ENCODE measurements around the gene SPRYD7.
"Not testable (repeated sequence)": the region's sequence is repeated elsewhere in the genome, so short reads cannot be mapped to it uniquely, and the experiment has no call there.

Gene SPRYD7

GRCh38 chr13:49932066-49932465, 4.1 kb downstream of the SPRYD7 start:
- DNase-seq: no peak

GRCh38 chr13:49927755-49928154, 8.4 kb downstream of the SPRYD7 start:
- DNase-seq: no peak

- DNase-seq: no peak
These were observed 10.2 kb downstream of the SPRYD7 start for GRCh38 chr13:49925881-49926418.

- DNase-seq: no peak
These were observed 13.8 kb downstream of the SPRYD7 start for GRCh38 chr13:49922301-49922700.

- DNase-seq: not testable (repeated sequence)
These were observed 15.2 kb downstream of the SPRYD7 start for GRCh38 chr13:49920969-49921368.

- not testable (repeated sequence) for DNase-seq
These were observed 18.0 kb downstream of the SPRYD7 start for GRCh38 chr13:49918106-49918505.

- no peak for DNase-seq
These were observed 21.2 kb downstream of the SPRYD7 start for GRCh38 chr13:49914947-49915346.

GRCh38 chr13:49908637-49909036, 27.5 kb downstream of the SPRYD7 start:
- DNase-seq: no peak

- DNase-seq: no peak
These were observed 31.2 kb downstream of the SPRYD7 start for GRCh38 chr13:49904729-49905456.

- DNase-seq: no peak
These were observed 37.3 kb downstream of the SPRYD7 start for GRCh38 chr13:49898792-49899191.

GRCh38 chr13:49897713-49898112, 38.4 kb downstream of the SPRYD7 start:
- DNase-seq: no peak

GRCh38 chr13:49895826-49896225, 40.3 kb downstream of the SPRYD7 start:
- no peak for DNase-seq

- no peak for DNase-seq
These were observed 42.5 kb downstream of the SPRYD7 start for GRCh38 chr13:49893591-49893990.

GRCh38 chr13:49890376-49890775, 45.8 kb downstream of the SPRYD7 start:
- no peak for DNase-seq

- no peak for DNase-seq
These were observed 57.5 kb downstream of the SPRYD7 start for GRCh38 chr13:49878682-49879081.

GRCh38 chr13:49877629-49878218, 58.4 kb downstream of the SPRYD7 start:
- no peak for DNase-seq

GRCh38 chr13:49874430-49874829, 61.7 kb downstream of the SPRYD7 start:
- DNase-seq: no peak

GRCh38 chr13:49869519-49869918, 66.6 kb downstream of the SPRYD7 start:
- no peak for DNase-seq

GRCh38 chr13:49867834-49868233, 68.3 kb downstream of the SPRYD7 start:
- no peak for DNase-seq

- no peak for DNase-seq
These were observed 70.9 kb downstream of the SPRYD7 start for GRCh38 chr13:49865218-49865617.

- DNase-seq: no peak
These were observed 71.6 kb downstream of the SPRYD7 start for GRCh38 chr13:49864509-49864908.
